DMS 273 (cell line): ENCODE data around the gene PPP2R2D.
"Not testable (repeated sequence)": the region's sequence is repeated elsewhere in the genome, so short reads cannot be mapped to it uniquely, and the experiment has no call there.

Source experiments
- DNase-seq: peaks from one replicate; lab custom pipeline; 2025; ENCODE audit not compliant: unreplicated experiment; lab: John Stamatoyannopoulos, UW

PPP2R2D gene

DNA sequence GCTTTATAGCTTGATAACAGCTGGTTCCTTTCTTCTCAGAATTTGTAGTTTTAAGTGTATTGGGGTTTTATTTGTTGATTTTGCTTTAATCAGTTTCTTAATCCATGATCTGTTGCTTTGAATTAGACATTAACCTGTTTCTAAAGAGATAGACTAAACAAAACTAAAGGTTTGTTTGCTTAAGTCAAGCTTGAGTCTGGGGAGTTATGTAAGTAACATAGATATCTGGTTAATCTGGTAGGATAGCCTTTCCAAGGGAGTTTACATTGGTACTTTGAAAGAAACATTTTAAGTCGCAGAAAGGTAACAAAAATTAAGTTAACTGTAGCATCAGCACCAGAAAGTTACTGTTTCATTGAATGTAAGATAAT lies 5.4 kb downstream of the PPP2R2D start:
- no peak for DNase-seq

GRCh38 chr10:131907679-131908078 lies 6.9 kb downstream of the PPP2R2D start:
- no peak for DNase-seq

GRCh38 chr10:131908151-131908550 lies 7.3 kb downstream of the PPP2R2D start:
- DNase-seq, result no peak

DNA sequence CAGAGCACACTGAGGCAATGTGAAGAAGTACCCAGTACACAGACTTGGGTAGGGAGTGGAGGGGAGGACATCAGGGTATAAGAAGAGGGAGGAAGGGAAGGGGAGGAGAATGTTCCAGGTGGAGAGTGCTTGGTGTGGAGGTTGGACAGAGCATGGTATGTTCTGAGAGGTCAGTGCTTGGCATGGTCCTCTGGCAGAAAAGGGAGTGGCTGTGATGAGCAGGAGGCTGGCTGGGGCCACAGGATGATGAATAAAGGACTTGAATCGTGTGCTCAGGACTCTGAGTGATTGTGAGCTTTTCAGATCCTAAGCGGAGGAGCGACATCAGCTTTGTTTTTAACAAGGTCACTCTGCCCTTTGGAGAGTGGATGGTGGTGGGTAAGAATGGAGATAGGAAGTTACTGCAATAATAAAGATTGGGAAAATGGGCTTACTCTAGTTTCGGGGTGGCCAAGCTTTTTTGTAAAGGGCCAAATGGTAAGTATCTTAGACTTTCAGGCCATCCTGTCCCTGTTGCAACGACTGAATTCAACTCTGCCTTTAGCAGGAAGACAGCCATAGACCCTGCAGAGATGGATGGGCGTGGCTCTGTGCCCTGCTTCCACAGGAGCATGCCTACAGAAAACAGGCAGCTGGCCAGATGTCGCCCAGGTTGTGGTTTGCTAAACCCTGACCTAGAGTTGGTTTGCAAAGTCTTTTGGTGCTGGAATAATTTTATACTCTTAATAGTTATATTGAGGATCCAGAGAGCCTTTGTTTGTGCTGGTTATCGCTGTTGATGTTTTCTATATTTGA lies 8.4 kb downstream of the PPP2R2D start:
- DNase-seq, result no peak

DNA sequence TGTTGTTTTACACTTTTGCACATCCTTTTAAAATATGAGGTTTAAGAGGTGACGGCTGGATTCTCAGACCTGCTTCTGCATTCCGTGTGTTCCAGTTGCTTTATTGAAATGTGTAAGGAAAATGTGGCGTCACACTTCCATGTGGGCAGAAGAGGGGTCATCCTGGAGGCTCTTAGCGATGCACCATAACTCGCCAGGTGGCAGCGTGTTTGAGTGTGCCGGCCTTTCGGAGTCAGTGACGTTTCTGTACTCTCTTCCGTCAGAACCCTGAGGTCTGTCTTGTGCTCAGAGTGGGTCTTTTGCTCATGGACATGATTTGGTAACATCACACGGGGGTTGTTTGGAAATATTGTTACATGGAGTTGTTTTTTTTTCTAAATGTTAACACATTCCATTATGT lies 9.1 kb downstream of the PPP2R2D start:
- no peak for DNase-seq

DNA sequence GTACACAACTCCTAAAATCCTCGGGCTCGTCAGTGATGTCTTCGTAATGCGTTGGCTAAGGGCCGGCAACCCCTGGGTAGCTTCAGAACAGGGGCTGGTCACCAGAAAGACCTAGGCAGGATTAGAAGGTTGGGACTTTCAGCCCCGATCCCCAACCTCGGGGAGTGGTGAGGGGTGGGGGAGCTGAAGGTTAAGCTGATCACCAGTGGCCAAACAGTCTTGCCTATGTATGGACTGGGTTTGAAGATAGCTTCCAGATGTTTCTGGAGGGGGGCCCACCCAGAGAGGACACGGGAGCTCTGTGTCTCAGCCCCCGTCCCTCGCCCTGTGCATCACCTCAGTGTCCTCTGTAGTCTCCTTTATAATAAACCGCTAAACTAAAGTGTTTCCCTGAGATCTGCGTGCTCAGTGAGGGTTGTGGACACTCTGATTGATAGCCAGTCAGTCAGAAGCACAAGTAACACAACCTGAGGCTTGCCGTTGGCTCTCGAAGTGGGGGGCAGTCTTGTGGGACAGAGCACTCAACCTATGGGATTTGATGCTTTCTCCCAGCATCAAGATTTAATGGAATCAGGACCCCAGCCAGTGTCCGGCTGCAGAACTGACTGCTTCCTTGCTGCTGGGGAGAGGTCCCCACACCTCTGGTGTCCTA lies 10.0 kb downstream of the PPP2R2D start:
- DNase-seq, result no peak

DNA sequence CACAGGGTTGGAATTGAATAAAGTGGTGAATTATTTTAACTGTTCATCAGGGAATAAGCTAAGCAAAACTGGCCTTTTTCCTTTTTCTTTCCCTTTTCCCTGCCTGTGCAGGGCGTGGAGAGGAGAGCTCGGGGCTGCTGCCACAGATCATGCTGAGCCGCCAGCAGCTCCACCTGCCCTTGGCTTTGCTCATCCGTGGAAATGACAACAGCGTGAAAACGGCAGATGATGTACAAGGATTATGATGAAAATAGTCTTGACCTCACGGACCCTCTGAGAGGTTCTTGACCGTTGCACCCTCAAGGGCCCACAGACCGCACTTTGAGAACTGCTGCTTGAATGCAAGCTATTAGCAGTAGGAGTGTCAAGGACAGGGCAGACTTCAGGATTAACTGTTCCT lies 10.6 kb downstream of the PPP2R2D start:
- no peak for DNase-seq

GRCh38 chr10:131912620-131913019 lies 11.8 kb downstream of the PPP2R2D start:
- DNase-seq, result no peak

DNA sequence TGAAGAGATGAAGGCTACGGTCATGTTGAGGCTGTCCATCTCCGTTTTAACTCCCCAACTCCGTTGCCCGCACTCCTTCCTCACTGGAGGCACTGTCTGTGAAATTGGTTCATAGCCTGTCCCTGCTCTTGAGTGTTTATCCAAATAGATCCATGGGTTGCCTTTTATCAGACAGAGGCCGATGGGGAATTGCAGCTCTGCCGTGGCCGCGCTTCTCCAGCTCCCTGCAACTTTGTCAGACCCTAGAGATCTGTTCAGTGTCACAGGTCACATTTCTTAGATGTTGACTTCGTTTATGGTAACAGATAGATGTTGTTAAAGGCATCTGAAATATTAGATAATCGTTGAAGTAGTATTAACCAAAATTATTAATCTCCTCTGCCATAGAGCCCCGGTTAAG lies 14.7 kb downstream of the PPP2R2D start:
- DNase-seq, result no peak

DNA sequence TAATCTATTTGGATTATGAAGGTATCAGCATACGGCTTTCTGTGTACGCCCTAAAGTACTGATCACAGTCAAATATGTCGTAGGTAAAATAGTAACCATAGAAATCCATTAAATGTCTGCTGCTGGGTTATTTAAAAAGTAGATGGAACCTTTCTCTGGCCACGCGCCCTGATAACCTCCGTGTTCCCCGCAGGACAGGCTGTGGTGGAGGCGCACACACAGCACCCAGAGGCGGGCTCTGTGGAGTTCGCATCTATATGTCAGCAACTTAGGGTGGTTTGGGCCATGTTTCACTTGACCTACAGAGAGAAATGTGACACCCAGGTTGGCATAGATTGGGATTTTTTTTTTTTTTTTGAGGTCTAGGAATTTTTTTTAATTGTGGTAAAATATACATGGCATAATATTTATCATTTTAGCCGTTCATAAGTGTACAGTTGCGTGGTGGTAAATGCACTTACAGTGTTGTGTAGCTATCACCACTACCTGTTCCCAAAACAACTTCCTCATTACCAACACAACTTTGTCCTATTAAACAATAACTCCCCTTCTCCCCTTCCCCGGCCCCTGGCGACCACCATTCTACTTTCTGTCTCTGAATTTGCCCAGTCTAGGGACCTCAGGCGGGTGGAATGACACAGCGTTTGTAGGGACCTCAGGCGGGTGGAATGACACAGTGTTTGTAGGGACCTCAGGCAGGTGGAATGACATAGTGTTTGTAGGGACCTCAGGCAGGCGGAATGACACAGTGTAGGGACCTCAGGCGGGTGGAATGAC lies 15.4 kb downstream of the PPP2R2D start:
- DNase-seq, result no peak

GRCh38 chr10:131916767-131917160 lies 16.0 kb downstream of the PPP2R2D start:
- not testable (repeated sequence) for DNase-seq

GRCh38 chr10:131917496-131917895 lies 16.7 kb downstream of the PPP2R2D start:
- DNase-seq, result not testable (repeated sequence)

GRCh38 chr10:131919461-131919860 lies 18.7 kb downstream of the PPP2R2D start:
- DNase-seq, result not testable (repeated sequence)

DNA sequence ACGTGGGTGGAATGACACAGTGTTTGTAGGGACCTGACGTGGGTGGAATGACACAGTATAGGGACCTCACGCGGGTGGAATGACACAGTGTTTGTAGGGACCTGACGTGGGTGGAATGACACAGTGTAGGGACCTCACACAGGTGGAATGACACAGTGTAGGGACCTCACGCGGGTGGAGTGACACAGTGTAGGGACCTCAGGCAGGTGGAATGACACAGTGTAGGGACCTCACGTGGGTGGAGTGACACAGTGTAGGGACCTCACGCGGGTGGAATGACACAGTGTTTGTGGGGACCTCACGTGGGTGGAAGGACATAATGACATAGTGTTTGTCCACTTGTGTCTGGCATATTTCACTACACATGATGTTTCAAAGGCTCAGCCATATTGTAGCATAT lies 19.3 kb downstream of the PPP2R2D start:
- no peak for DNase-seq

DNA sequence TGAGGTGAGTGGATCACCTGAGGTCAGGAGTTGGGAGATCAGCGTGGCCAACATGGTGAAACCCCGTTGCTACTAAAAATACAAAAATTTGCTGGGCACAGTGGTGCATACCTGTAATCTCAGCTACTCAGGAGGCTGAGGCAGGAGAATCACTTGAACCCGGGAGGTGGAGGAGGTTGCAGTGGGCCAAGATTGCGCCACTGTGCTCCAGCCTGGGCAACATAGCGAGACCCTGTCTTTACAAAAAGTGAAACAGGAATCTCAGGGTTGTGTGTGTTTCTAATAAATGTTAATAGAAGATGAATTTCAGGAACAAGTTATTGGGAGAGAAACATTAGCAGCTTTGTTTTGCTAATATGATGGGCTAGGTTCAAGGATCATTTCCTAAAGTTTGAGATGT lies 19.9 kb downstream of the PPP2R2D start:
- no peak for DNase-seq

DNA sequence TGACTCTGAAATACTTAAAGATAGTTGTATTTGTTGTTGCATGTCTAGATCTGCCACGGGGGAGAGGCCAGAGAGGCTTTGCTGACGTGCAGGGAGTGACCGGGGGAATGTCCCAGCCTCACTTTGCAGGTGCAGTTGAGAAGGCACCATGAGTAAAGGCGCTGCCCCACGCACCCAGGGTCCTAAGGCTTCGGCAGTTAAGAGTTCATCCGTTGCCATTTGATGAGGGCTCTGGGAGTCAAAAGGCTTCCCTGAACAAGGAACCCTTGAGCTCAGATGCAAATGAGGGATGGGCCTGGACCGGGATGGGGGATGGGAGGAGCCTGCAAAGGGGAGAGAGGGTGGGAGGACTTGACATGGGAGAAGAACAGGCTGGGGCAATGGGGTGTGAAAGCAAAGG lies 20.4 kb downstream of the PPP2R2D start:
- DNase-seq, result no peak

GRCh38 chr10:131923038-131923756 lies 22.4 kb downstream of the PPP2R2D start:
- DNase-seq, result no peak

- no peak for DNase-seq
These were observed 24.3 kb downstream of the PPP2R2D start for GRCh38 chr10:131925011-131925649.

DNA sequence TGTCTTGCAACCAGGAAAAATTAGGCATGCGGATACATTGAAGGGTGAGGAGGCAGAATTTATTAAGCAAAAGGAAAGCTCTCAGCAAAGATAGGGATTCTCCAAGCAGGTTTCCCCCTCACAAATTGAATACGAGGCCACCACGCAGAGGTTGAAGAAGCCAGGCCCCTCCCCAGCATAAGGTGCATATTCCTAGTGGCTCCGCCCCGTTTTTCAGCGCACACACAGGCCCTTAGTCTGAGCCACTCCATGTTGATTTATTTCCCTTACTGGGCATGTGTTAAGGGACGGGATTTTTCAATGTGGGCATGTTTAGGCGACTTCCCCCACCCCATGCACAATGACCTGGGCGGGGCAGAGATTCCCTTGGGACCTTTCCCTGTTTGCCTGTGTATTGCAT lies 24.9 kb downstream of the PPP2R2D start:
- no peak for DNase-seq

GRCh38 chr10:131926253-131926652 lies 25.4 kb downstream of the PPP2R2D start:
- no peak for DNase-seq
